HG02571 (cell line): ENCODE data around the gene FAM240A.
"Not testable (repeated sequence)": the region's sequence is repeated elsewhere in the genome, so short reads cannot be mapped to it uniquely, and the experiment has no call there.

ENCODE experiments used
- ATAC-seq: cut with Tn5 transposase; IDR thresholded peaks from one replicate; pipeline ENCODE4 v1.9.1; 2021; ENCODE audit warnings: mild to moderate bottlenecking, moderate library complexity; ENCODE audit not compliant: unreplicated experiment

Gene FAM240A

DNA sequence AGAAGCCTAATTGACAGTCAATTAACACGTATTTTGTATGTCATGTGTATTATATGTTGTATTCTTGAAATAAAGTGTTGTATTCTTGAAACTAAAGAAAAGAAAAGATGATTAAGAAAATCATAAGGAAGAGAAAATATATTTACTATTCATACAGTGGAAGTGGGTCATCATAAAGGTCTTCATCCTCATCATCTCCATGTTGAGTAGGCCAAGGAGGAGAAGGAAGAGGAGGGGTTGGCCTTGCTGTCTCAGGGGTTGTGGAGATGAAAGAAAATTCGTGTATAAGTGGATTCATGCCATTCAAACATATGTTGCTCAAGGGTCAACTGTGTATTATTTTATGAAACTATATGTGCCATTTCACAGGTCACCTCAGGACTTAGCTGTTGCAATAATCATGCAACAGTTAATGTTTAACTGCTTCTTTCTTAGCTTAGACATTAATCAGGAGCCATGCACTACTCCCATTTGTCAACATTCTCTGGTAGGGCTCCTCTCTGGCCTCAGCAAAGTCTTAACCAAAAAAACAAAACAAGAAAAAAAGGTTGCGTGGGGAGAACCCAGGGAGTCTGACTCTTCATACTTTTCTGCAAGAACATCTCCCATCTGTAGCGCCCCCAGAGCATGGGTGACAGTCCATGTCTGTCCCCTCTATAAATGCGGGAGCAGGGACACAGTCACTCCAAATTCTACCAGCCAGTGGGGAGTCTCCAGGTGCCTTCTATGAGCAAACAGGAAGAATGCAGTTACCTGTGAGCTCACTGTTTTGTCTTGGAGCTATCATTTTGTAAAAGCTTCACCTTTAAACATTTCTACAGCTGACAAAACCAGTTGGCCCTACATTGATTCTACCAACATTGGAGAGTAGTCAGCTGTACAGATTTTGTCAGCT is 26.3 kb upstream of the FAM240A start:
- ATAC-seq = no peak

DNA sequence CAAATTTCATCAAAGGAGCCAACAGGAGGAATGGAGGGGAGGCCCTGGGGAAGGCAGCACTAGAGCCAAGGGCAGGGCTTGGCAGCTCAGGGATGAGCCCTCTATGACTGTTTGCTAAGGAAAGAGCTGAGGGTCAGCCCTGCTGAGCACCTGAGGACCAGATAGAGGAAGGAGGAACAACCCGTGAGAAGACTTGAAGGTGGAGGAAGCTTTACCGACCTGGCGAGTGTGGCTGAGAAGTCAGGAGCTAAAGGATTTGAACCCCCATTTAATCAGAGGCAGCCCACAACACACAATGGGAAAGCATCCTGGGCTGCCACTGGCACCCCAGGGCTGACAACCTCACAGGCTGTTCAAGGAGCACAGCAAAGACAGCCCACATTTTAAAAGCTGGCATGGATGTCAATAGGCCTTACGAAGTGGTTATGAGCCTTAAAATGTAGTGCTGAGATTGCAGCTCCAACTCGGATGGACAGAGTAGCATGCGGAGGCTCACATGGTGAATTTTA is 25.5 kb upstream of the FAM240A start:
- ATAC-seq = no peak

- ATAC-seq = not testable (repeated sequence)
Observed at GRCh38 chr3:46587268-46587667, 25.1 kb upstream of the FAM240A start.

DNA sequence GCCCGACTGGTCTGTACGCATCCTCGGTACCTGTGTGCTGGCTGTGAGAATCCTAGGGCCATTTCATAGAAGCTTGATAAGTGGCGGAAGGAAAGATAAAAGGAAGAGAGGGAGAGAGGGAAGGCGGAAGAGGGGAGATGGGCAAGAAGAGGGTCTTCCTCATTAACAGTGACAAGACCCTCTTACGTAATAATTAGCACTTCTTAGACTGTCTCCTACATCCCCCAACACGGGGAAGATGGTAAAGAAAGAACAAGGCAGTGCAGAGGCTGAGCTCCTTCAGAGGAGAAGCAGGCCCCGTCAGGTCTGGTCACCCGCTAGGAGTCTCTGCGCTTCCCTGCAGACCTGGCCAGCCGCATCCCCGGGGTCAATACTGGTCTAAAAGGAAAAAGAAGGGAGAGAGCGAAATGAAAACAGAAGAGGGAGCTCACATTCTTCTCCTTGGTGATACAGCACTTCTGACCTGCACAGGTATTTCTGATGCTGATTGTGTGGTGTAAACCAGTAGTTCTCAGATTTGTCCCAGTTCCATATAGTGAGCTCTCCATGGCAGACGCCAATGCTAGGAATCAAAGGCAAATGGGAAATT is 19.0 kb upstream of the FAM240A start:
- ATAC-seq = no peak

DNA sequence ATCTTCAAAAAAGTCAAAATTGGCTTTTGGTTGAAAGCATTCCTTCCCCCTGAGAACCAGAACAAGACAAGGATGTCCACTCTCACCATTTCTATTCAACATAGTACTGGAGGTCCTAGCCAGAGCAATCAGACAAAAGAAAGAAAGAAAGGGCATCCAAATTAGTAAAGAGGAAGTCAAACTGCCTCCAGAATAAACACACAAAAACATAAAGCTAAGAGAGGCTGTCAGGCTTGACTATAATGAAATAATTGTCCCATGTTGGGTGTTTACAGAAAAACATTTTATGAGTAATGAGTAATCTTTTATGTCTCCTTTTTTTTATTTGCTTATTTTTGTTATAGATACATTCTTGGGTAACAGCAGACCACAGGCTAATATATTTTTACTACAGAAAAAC is 18.3 kb upstream of the FAM240A start:
- ATAC-seq = no peak

GRCh38 chr3:46594723-46595122 is 17.6 kb upstream of the FAM240A start:
- no peak for ATAC-seq

GRCh38 chr3:46595819-46596314 is 16.5 kb upstream of the FAM240A start:
- no peak for ATAC-seq

- ATAC-seq = no peak
Observed at GRCh38 chr3:46599590-46599989, 12.7 kb upstream of the FAM240A start.

GRCh38 chr3:46603446-46604046 is 8.8 kb upstream of the FAM240A start:
- no peak for ATAC-seq

GRCh38 chr3:46604127-46604526 is 8.2 kb upstream of the FAM240A start:
- no peak for ATAC-seq

DNA sequence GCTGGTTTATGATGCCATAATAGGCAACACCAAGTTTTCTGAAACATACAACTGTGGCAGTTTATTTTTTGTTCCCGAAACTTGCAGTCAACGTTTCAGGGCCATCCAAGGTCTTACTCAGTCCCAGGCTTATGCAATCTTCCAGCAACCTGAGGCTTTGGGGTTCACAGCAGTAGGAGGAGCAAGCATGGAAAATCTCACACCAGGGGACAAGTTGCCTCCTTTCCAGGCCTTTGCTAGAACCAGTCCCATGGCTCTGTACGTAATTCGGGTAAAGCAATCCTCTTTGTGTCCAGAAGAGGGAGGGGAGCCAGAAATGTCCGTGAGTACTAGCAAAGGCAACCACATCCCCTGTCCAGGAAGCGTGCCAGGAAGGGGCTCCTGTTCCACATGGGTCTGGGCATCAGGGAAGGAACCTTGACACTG is 4.7 kb upstream of the FAM240A start:
- no peak for ATAC-seq

DNA sequence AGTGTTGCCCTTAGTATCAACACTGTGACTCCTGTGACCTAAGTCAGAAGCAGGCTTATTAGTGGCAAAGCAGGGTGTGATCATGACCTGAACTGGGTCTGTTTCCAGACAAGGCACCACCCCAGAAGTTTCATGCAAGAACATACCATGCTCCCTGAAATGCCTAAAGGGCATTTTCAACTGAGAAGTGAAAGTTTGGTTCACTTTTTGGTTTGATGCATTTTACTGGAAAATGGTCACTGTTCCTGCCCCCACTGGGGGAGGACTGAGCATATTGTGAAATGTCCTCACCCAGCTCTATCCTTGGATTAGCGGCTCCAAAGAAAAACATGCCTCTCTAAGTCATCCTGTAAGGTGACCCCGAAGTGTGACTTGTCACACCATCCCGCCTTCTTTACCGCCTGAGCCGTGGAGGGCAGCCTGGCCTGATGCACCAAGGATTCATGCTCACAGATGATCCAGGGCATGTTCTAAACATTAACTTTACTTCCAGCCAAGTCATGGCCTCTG is 3.1 kb upstream of the FAM240A start:
- no peak for ATAC-seq

- no peak for ATAC-seq
Observed at GRCh38 chr3:46609944-46610722, 2.2 kb upstream of the FAM240A start.

GRCh38 chr3:46613313-46614005 is 1.1 kb downstream of the FAM240A start:
- ATAC-seq = no peak

DNA sequence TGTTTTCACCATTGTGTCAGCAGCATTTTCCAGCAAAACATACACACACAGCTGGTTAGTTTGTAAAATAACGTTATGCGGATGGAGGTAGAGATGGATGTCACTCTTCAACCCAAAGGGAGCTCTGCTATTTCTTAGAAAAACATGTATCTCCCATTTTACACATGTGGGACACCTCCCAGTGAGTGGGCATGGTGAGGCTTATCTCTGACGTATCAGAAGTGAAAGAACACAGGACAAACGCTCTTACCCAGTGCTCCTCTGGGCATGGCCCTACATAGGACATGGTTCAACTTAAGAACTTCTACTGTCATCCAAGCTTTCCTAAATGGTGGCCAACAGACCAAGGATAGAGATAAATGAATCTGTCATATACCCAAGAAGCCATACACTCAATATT is 2.1 kb downstream of the FAM240A start:
- ATAC-seq = no peak

- no peak for ATAC-seq
Observed at GRCh38 chr3:46615050-46615775, 2.9 kb downstream of the FAM240A start.

GRCh38 chr3:46615976-46616375 is 3.7 kb downstream of the FAM240A start:
- no peak for ATAC-seq

DNA sequence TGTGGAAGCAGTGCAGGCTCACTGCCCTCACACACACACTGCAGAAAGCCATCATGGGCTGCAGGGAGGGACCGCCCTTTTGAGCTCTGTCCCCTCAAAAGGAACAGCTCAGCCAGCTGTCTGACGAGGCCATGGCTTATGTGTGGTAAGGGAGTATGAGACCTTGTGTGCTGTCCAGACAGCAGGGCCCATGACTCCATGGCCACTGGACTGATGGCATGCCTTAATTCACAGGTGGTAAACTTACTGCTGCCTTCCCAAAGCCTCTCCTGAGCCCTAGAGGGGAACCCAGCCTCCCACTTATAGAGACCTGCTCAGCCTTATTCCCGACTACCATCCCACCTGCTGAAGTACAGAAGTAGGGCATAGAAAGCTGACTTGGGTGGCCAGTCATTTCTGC is 5.6 kb downstream of the FAM240A start:
- no peak for ATAC-seq
